Breast epithelium (tissue), 3 donors: ENCODE results near the gene LNX1.

Experiments
- CTCF ChIP-seq, 3 donors: fragments of 450-650 bp; IDR thresholded peaks; one replicate each; pipeline ENCODE4 v1.5.1; 2016 to 2017; ENCODE audit warnings: antibody characterized with exemption in 3 of 3, mild to moderate bottlenecking in 3 of 3, moderate library complexity in 3 of 3
- POLR2A ChIP-seq: fragments of 450-650 bp; IDR thresholded peaks from one replicate; pipeline ENCODE4 v1.6.1; 2016; ENCODE audit warnings: antibody characterized with exemption, mild to moderate bottlenecking, moderate library complexity

- no peak for TF ChIP-seq POLR2A
- TF ChIP-seq CTCF (IDR thresholded peaks at IDR 0.05) = no peak
These were observed 43.3 kb downstream of the LNX1 start for GRCh38 chr4:53547983-53548382.
